ENCODE results near the gene DLGAP3.

DNA sequence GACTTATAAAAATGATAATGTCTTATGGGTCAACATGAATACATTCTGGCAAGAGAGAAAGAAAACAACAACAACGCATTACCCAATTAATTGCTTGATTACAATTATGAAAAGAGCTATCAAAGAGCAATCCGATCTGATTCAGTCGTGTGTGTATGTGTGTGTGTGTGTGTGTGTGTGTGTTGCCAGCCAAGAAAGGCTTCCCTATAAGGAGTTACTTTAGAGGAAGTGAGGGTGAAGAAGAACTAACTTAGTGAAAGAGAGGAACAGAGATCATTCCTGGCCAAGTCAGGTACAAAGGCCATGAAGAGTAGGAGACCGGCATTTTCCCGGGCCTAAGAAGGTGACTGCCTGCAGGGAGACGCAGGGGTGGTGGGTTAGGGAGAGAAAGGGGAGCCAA is 46.3 kb upstream of the DLGAP3 start:
- TF ChIP-seq, protein P1, sequence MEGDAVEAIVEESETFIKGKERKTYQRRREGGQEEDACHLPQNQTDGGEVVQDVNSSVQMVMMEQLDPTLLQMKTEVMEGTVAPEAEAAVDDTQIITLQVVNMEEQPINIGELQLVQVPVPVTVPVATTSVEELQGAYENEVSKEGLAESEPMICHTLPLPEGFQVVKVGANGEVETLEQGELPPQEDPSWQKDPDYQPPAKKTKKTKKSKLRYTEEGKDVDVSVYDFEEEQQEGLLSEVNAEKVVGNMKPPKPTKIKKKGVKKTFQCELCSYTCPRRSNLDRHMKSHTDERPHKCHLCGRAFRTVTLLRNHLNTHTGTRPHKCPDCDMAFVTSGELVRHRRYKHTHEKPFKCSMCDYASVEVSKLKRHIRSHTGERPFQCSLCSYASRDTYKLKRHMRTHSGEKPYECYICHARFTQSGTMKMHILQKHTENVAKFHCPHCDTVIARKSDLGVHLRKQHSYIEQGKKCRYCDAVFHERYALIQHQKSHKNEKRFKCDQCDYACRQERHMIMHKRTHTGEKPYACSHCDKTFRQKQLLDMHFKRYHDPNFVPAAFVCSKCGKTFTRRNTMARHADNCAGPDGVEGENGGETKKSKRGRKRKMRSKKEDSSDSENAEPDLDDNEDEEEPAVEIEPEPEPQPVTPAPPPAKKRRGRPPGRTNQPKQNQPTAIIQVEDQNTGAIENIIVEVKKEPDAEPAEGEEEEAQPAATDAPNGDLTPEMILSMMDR (IDR thresholded peaks at IDR 0.05 in 4 of 5, conservative IDR thresholded peaks at IDR 0.05 in 1 of 5), result no peak
- TF ChIP-seq POLR2A (IDR thresholded peaks at IDR 0.05), result no peak
